ENCODE measurements around the gene CDK14.

CDK14 gene

GRCh38 chr7:90689260-90689659 lies 93.1 kb downstream of the CDK14 start:
- no peak for DNase-seq

GRCh38 chr7:90690159-90690858 lies 94.2 kb downstream of the CDK14 start:
- no peak for DNase-seq

GRCh38 chr7:90692396-90692795 lies 96.3 kb downstream of the CDK14 start:
- no peak for DNase-seq

GRCh38 chr7:90692947-90693346 lies 96.8 kb downstream of the CDK14 start:
- no peak for DNase-seq

GRCh38 chr7:90693939-90694338 lies 97.8 kb downstream of the CDK14 start:
- no peak for DNase-seq

- DNase-seq = no peak
Measured at GRCh38 chr7:90698616-90699015, 102.5 kb downstream of the CDK14 start.

- no peak for DNase-seq
Measured at GRCh38 chr7:90701021-90701420, 104.9 kb downstream of the CDK14 start.

GRCh38 chr7:90701771-90702170 lies 105.7 kb downstream of the CDK14 start:
- DNase-seq = no peak

GRCh38 chr7:90705391-90706071 lies 109.4 kb downstream of the CDK14 start:
- no peak for DNase-seq

- no peak for DNase-seq
Measured at GRCh38 chr7:90706072-90706716, 110.1 kb downstream of the CDK14 start.

- DNase-seq = no peak
Measured at GRCh38 chr7:90708841-90709317, 112.8 kb downstream of the CDK14 start.

GRCh38 chr7:90709501-90710465 lies 113.7 kb downstream of the CDK14 start:
- no peak for DNase-seq

GRCh38 chr7:90710466-90710850 lies 114.3 kb downstream of the CDK14 start:
- DNase-seq = no peak

- DNase-seq = no peak
Measured at GRCh38 chr7:90713628-90714027, 117.5 kb downstream of the CDK14 start.

- no peak for DNase-seq
Measured at GRCh38 chr7:90715067-90715466, 118.9 kb downstream of the CDK14 start.

GRCh38 chr7:90717296-90718060 lies 121.4 kb downstream of the CDK14 start:
- no peak for DNase-seq

- DNase-seq = no peak
Measured at GRCh38 chr7:90719155-90719554, 123.0 kb downstream of the CDK14 start.

GRCh38 chr7:90720984-90721760 lies 125.1 kb downstream of the CDK14 start:
- no peak for DNase-seq

- DNase-seq = no peak
Measured at GRCh38 chr7:90721869-90722431, 125.8 kb downstream of the CDK14 start.

- DNase-seq = no peak
Measured at GRCh38 chr7:90723233-90723632, 127.1 kb downstream of the CDK14 start.

GRCh38 chr7:90723866-90724265 lies 127.7 kb downstream of the CDK14 start:
- no peak for DNase-seq
